Right lung (tissue), 5 donors: Measurements from ENCODE around the gene SP2. TPM values are rescaled to one million over a fixed set of nuclear protein-coding genes. Genes with fewer than 3 reads are reported as not detected.
A peak's percentile ranks its signal among the peaks of the same experiment; 100 is the strongest.

Experiments
- DNase-seq, 2 donors: peaks; one replicate each; pipeline ENCODE4 v3.0.0-alpha.2; 2013
- polyA plus RNA-seq, 5 donors: library from polyadenylated mRNA; unstranded; fragments of 120-200 nt; gene quantifications; one replicate each; pipeline versions ENCODE4 v1.2.1 to v1.2.3, GENCODE V29; 2013; ENCODE audit warnings: inconsistent platforms in 1 of 5, low replicate concordance in 1 of 5; ENCODE audit not compliant: insufficient read length in 5 of 5, insufficient read depth in 1 of 5

Gene SP2
- polyA plus RNA-seq, 5 donors: 19.9 to 24.5 (median 21.0) TPM

- no peak for DNase-seq
These were observed 28.1 kb upstream of the SP2 start for GRCh38 chr17:47867813-47868533.

DNA sequence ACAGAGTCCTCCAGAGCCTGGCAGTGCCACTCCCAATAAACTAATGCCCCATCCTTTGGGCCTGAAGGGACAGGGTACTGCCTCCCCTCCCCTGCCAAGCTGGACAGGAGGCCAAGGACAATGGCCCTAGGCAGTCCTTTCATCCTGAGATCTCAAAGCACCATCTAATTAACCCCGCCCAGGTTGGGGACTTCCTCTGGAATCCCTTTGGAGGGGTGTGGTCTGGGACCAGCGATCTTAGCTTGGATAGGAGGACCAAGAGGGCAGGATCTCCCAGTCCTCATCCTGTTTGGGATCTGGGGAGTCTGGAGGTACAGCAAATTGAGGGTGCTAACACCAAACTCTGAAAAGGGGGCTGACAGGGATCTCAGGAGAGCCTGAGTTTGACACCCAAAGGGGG is 26.9 kb upstream of the SP2 start:
- no peak for DNase-seq

DNA sequence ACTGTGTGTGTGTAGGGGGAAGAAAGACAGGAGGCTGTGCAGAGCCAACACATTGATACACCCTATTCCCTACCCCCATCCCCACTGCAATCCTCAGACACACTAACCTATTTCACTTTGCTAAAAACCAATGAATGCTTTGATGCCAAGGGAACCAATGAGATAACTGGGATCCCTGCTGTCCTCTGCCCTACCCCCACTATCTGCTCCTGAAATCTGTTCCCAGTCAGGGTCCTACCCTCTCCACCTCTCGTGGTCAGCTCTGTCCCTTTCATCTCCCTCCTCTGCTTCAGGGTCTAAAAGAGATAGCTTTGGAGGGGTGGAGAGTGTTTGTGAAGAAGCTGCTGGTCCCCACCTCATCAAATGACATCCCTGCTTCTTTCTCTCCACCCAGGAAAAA is 26.0 kb upstream of the SP2 start:
- no peak for DNase-seq

- DNase-seq: no peak
These were observed 25.0 kb upstream of the SP2 start for GRCh38 chr17:47871048-47871447.

- no peak for DNase-seq
These were observed 23.9 kb upstream of the SP2 start for GRCh38 chr17:47872019-47872650.

GRCh38 chr17:47872651-47873161 is 23.3 kb upstream of the SP2 start:
- DNase-seq: no peak

DNA sequence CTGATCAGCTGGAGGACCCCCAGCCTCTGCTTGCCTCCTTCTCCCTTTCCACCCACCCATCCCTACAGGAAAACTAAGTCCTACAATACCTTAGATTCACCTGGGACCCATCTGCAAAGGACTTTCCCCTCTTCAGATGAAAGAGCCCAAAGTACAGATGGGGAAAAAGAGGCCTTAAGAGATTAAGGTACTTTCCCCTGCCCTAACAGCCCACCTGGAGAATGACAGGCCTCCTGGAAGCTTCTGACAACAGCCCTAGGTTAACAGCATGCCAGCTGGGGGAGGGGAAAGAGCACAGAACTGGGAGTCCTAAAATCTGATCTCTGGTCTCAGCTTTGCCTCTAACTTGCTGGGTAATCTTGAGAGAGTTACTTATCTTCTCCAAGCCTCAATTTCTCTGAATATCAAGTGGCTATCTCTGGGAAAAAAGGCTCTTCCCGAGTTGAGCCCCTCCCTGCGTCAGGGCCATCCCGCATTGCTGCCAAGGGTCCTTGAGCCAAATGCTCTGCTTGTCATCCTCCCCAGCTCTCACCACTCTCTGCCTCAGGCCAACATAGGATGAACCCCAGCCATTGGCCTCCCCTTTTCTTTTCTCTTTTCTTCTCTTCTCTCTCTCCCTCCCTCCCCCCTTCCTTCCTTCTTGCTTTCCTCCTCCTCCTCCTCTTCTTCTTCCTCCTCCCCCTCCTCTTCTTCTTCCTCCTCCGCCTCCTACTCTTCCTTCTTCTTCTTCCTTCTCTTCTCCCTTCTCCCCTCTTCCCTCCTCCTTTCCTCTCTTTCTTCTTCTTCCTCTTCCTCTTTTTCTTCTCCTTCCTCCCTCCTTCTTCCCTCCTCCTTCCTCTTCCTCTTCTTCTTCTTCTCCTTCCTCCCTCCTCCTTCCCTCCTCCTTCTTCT is 22.6 kb upstream of the SP2 start:
- DNase-seq: no peak

DNA sequence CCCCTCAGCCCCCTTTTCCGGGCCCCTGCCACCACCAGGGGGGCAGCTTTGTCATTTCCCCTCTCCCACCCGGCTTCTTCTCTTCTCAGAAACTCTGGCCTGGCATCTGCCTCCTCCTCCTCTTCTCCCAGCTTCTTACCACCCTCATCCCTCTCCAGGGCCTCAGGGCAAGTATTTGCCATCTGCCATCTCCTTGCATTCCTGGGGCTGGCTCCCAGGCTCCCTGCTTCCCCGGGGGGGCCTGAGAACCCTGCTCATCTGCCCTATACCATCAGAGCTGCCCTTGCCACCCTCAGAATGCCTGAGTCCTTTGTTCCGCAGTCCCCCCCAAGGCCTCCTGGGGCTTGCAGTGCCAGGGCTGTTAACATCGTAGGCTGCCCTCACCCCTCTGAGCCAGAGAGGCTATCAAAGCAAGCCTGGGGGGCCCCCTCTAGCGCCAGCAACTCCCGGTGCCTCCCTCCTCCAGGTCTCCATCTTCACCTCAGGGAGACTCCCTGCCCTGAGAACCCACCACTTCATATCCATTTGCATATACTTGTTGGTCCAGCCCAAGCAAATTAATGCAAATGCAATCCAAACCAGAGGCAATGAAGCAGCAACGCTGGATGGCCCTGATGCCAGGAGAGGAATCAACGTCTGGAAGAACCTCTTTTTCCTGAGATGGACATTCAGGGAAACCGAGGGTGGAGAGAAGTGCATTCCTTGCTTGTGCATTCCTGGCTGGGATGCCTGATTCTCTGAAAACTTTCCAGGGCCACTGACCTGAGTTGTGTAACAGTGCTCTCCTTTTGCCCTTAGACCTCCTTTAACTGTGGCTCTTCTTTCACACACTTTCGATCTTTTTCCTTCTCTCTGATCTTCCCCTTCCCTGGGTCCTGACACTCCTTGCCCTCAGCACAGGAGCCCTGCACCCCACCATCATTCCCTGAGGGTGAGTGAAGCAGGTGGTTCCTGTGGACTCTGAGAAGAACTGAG is 20.7 kb upstream of the SP2 start:
- DNase-seq: no peak

DNA sequence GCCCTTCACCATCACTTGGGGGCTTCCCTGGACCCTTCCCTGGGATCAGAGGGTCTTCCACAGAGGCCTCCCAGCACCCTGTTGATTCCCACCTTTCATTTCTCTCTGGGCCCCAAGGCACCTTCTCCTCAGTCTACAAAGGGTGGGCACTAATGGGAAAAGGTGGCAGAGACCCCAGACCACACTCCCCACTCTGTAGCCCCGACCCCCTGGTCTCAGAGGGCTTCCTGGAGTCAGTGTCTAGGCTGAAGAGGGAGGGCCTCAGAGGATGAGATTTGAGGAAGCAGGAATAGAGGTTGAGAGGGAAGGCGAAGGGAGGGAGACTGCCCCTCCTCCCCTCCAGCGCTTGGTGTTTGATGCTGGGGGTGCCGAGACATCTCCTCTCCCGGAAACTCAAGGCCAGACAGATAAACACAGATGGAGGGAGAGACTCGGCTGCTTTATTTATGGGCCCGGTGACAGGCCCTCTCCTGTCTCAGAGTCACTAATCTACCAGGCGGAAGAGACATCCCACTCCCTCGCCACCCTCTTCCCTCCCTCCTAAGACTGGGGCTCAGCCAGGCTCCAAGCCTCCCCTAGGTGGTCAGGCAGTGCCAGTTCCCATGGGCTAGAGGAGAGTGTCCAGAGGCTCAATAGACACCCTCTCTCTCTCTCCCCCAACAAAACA is 18.5 kb upstream of the SP2 start:
- DNase-seq: no peak

GRCh38 chr17:47878203-47879027 is 17.6 kb upstream of the SP2 start:
- no peak for DNase-seq

DNA sequence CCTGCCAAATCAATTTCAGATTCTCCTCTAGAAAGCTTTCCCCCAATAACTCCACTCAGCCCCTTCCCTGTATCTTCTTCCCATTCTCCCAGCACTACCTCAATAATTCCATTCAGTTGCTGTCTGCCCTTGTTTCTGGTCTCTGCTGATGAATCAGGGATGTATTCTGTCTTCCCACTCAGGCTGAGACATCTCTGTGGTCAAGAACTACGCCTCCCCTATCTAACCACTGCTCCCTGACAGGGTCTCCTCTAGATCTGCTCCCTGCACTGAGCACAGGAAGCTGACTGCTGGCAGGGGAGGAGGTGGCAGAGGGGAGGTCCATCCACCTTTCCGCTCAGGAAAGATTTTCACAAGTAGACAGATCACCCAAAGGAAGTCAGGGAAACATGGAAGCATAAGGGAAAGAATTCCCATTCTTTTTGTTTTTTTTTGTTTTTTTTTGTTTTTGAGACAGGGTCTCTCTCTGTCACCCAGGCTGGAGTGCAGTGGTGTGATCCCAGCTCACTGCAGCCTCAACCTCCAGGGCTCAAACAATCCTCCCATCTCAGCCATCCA is 16.9 kb upstream of the SP2 start:
- no peak for DNase-seq

DNA sequence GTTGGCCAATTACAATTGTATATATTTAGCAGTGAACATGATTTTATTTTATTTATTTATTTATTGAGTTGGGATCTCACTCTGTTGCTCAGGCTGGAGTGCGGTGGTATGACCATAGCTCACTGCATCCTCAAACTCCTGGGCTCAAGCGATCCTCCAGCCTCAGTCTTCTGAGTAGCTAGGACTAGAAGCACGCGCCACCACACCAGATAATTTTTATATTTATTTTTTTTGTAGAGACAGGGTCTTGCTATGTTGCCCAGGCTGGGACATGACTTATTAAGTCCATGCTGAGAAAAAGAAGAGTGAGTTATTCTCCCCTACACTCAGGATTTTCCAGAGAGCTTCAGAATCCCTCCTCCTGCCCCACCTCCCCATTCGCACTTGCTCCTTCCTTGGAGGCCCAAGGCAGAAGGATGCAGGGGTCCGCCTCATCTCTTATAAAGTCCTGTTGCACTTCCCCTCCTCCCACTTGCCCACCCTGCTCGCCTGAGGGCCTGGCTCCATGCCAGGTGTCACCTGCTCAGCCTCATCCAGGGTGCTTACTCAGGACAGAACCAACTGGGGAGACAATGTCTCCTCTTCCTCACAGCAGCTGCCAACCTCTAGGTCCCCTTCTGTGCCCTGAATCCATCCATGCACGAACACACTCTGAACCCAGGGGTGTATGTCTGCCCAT is 16.1 kb upstream of the SP2 start:
- DNase-seq: no peak

GRCh38 chr17:47882247-47882646 is 13.8 kb upstream of the SP2 start:
- no peak for DNase-seq

GRCh38 chr17:47882695-47883588 is 13.1 kb upstream of the SP2 start:
- no peak for DNase-seq

GRCh38 chr17:47883589-47884426 is 12.2 kb upstream of the SP2 start:
- DNase-seq: peak in 1 of 2 donors; percentile 36

DNA sequence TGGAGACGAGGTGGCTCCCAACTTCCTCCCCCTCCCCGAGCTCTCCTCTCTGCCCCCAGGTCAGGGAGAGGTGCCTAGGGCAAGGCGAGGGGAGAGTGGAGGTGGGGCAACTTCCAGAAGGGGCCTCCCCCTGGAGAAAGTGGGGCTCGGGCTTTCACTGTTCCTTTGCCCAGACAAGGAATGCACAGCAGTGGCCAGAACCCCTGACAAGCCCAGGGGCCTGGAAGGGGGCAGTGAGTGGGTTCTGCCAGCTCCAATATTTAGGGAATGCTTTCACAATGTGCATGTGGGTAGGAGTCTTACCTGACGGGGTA is 11.7 kb upstream of the SP2 start:
- DNase-seq: no peak
